Hepatocyte (in vitro differentiated cells): Measurements from ENCODE around the gene PCCA. TPM values are rescaled to one million over a fixed set of nuclear protein-coding genes. Genes with fewer than 3 reads are reported as not detected.

Experiments used
- DNase-seq: peaks from one replicate; pipeline ENCODE4 v3.0.0-alpha.2; 2016; ENCODE audit warnings: low spot score
- H2AFZ ChIP-seq: fragments of 200-600 bp; sonication (generic); 2 replicates; pipeline ENCODE4 v1.6.0; 2016; ENCODE audit warnings: antibody characterized with exemption, mild to moderate bottlenecking
- H3K27ac ChIP-seq: fragments of 200-600 bp; sonication (generic); 2 replicates; pipeline ENCODE4 v1.5.1; 2016; ENCODE audit warnings: mild to moderate bottlenecking
- H3K27me3 ChIP-seq: fragments of 200-600 bp; sonication (generic); 2 replicates; pipeline ENCODE4 v1.6.1; 2016
- H3K36me3 ChIP-seq: fragments of 200-600 bp; sonication (generic); replicated peaks from 2 replicates; pipeline ENCODE4 v1.5.1; 2016; ENCODE audit warnings: low read depth; ENCODE audit not compliant: insufficient read depth
- H3K4me1 ChIP-seq: fragments of 200-600 bp; sonication (generic); 2 replicates; pipeline ENCODE4 v1.5.1; 2016; ENCODE audit warnings: mild to moderate bottlenecking, moderate library complexity; ENCODE audit not compliant: insufficient read depth
- H3K4me2 ChIP-seq: fragments of 200-600 bp; sonication (generic); 2 replicates; pipeline ENCODE4 v1.6.0; 2016
- H3K4me3 ChIP-seq: fragments of 200-600 bp; sonication (generic); 2 replicates; pipeline ENCODE4 v1.5.1; 2016; ENCODE audit warnings: mild to moderate bottlenecking
- H3K79me2 ChIP-seq: fragments of 200-600 bp; sonication (generic); 2 replicates; pipeline ENCODE4 v1.6.0; 2017; ENCODE audit warnings: mild to moderate bottlenecking
- H3K9me2 ChIP-seq: fragments of 200-600 bp; sonication (generic); replicated peaks from 2 replicates; pipeline ENCODE4 v1.6.0; 2017; ENCODE audit warnings: mild to moderate bottlenecking; ENCODE audit not compliant: insufficient read depth
- H3K9me3 ChIP-seq: fragments of 200-600 bp; sonication (generic); 2 replicates; pipeline ENCODE4 v1.5.1; 2016; ENCODE audit warnings: low read depth, mild to moderate bottlenecking
- H4K20me1 ChIP-seq: fragments of 200-600 bp; sonication (generic); 2 replicates; pipeline ENCODE4 v1.6.0; 2016; ENCODE audit warnings: mild to moderate bottlenecking; ENCODE audit not compliant: insufficient read depth, poor library complexity, severe bottlenecking
- EZH2 ChIP-seq: fragments of 200-600 bp; sonication (generic); IDR thresholded peaks from 2 replicates; pipeline ENCODE4 v1.6.1; 2016; ENCODE audit warnings: antibody characterized with exemption, mild to moderate bottlenecking, borderline replicate concordance
- EZH2phosphoT487 ChIP-seq: fragments of 200-600 bp; sonication (generic); IDR thresholded peaks from one replicate; pipeline ENCODE4 v1.6.1; 2018; ENCODE audit warnings: antibody characterized with exemption, mild to moderate bottlenecking, low read depth, moderate library complexity; ENCODE audit not compliant: unreplicated experiment, severe bottlenecking
- WGBS: methylation state at CpG from one replicate; pipeline ENCODE4 v1.1.6; 2016; ENCODE audit warnings: low lambda C conversion rate; ENCODE audit errors: missing lambda C conversion rate; 5-methylcytosine and 5-hydroxymethylcytosine counted together
- polyA plus RNA-seq: library from polyadenylated mRNA; unstranded; fragments of >200 nt; fragmentation: Nextera tagmentation; extraction: Ambion mirVana; gene quantifications from 2 replicates; pipeline ENCODE4 v1.2.1, GENCODE V29; 2016
- total RNA-seq: library from RNA; depleted of rRNA; stranded (reverse); fragments of >200 nt; gene quantifications from 2 replicates; pipeline ENCODE4 v1.2.3, GENCODE V29; 2014
- TF ChIP-seq, protein P1 (sequence below): fragments of 200-600 bp; sonication (generic); IDR thresholded peaks from 2 replicates; pipeline ENCODE4 v1.5.1; 2016; ENCODE audit warnings: antibody characterized with exemption, mild to moderate bottlenecking; ENCODE audit not compliant: poor library complexity

The PCCA gene
- total and polyA plus RNA-seq, 2 experiments from 2014 or later: 23.6 to 28.2 TPM

DNA sequence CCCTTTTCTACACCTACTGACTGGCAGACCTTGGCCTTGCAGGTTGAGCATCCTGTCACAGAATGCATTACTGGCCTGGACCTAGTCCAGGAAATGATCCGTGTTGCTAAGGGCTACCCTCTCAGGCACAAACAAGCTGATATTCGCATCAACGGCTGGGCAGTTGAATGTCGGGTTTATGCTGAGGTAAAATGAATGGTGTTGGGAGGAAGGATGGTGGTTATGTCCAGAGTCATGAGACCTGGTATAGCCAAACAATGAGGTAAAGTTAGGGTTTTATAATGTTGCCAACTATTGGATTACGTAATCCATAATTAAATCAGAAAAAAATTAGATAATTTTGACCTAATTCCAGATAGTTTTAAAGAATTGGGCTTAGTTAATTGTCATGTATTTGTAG lies 212.5 kb downstream of the PCCA start:
- 93% methylated on average over 5 of the region's 5 CpGs for WGBS
- no peaks in the 10 kb centered on the region for H3K79me2 ChIP-seq
- H2AFZ ChIP-seq: no peak overlapping the region
- no peaks in the 10 kb centered on the region for H3K4me1 ChIP-seq
- no peak for TF ChIP-seq EZH2phosphoT487
- TF ChIP-seq EZH2: no peak
- TF ChIP-seq, protein P1, sequence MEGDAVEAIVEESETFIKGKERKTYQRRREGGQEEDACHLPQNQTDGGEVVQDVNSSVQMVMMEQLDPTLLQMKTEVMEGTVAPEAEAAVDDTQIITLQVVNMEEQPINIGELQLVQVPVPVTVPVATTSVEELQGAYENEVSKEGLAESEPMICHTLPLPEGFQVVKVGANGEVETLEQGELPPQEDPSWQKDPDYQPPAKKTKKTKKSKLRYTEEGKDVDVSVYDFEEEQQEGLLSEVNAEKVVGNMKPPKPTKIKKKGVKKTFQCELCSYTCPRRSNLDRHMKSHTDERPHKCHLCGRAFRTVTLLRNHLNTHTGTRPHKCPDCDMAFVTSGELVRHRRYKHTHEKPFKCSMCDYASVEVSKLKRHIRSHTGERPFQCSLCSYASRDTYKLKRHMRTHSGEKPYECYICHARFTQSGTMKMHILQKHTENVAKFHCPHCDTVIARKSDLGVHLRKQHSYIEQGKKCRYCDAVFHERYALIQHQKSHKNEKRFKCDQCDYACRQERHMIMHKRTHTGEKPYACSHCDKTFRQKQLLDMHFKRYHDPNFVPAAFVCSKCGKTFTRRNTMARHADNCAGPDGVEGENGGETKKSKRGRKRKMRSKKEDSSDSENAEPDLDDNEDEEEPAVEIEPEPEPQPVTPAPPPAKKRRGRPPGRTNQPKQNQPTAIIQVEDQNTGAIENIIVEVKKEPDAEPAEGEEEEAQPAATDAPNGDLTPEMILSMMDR: no peak
- no peak overlapping the region for H3K4me3 ChIP-seq
- H3K27me3 ChIP-seq: no peaks in the 10 kb centered on the region
- H3K4me2 ChIP-seq: no peak overlapping the region
- H3K36me3 ChIP-seq: no peaks in the 10 kb centered on the region
- no peak overlapping the region for H3K27ac ChIP-seq
- H3K9me2 ChIP-seq: no peaks in the 10 kb centered on the region
- H4K20me1 ChIP-seq: no peaks in the 10 kb centered on the region
- H3K9me3 ChIP-seq: no peaks in the 10 kb centered on the region
- no peak for DNase-seq

GRCh38 chr13:100302391-100302790 lies 213.5 kb downstream of the PCCA start:
- Histone ChIP-seq H3K4me1 (no peaks in the 10 kb centered on the region), H3K79me2 (no peaks in the 10 kb centered on the region), H3K27ac (no peak overlapping the region), H3K4me3 (no peak overlapping the region), H3K9me3 (no peaks in the 10 kb centered on the region), H3K4me2 (no peak overlapping the region), H4K20me1 (no peaks in the 10 kb centered on the region), H3K36me3 (no peaks in the 10 kb centered on the region), H3K27me3 (no peaks in the 10 kb centered on the region), H2AFZ (no peak overlapping the region), H3K9me2 (no peaks in the 10 kb centered on the region)
- DNase-seq: no peak
- TF ChIP-seq, protein P1: no peak
- TF ChIP-seq EZH2 (no peak), EZH2phosphoT487 (no peak)
- WGBS: 72% methylated on average over 2 of the region's 2 CpGs

DNA sequence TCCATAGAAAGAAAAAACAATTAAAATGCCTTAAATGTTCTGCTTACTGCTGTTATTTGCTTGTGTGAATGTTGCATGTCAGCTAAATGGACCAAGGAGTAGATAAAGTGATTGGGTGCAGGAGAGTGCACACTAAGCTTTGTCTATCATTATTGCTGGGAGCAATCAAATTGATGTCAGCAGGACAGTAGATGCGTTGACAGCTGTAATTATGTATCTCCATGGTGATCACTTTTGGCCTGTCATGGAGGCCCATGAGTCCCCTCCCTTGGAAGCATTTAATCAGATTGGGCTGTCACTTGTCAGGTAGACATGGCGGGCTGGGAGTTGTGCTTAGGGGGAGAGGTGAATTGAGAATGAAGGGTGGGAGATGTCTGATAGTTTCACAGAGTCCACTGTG lies 215.3 kb downstream of the PCCA start:
- 98% methylated on average over 2 of the region's 2 CpGs for WGBS
- TF ChIP-seq, protein P1: no peak
- TF ChIP-seq EZH2 (no peak), EZH2phosphoT487 (no peak)
- Histone ChIP-seq H3K36me3 (no peaks in the 10 kb centered on the region), H2AFZ (no peak overlapping the region), H3K4me1 (no peaks in the 10 kb centered on the region), H3K4me2 (no peak overlapping the region), H3K4me3 (no peak overlapping the region), H3K27me3 (no peaks in the 10 kb centered on the region), H3K79me2 (no peaks in the 10 kb centered on the region), H3K27ac (no peak overlapping the region), H3K9me2 (no peaks in the 10 kb centered on the region), H4K20me1 (no peaks in the 10 kb centered on the region), H3K9me3 (no peaks in the 10 kb centered on the region)
- no peak for DNase-seq

DNA sequence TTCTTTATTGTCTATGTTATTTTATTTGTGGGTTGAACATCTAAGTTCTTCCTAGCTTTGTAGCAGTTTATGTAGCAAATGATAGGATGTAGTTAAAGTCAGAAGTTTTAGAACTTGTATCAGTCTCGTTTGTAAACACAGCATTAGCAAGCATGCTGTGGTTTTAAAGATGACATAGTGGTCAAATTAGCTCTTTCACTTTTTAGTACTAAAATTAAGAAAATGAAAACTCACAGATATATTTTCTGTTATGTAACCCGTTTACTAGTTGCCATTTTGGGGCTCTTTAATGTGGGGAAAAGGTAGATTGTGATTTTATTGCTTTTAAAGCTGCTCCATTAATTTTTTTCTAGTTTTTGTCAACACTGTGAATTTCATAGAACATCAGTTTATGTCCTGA lies 216.5 kb downstream of the PCCA start:
- TF ChIP-seq EZH2: no peak
- no peaks in the 10 kb centered on the region for H3K4me1 ChIP-seq
- H3K9me3 ChIP-seq: no peaks in the 10 kb centered on the region
- H3K9me2 ChIP-seq: no peaks in the 10 kb centered on the region
- H4K20me1 ChIP-seq: no peaks in the 10 kb centered on the region
- H3K27ac ChIP-seq: no peak overlapping the region
- 67% methylated on average over 2 of the region's 2 CpGs for WGBS
- no peaks in the 10 kb centered on the region for H3K27me3 ChIP-seq
- H3K4me2 ChIP-seq: no peak overlapping the region
- no peak for DNase-seq
- no peaks in the 10 kb centered on the region for H3K79me2 ChIP-seq
- no peak overlapping the region for H3K4me3 ChIP-seq
- H3K36me3 ChIP-seq: no peaks in the 10 kb centered on the region
- H2AFZ ChIP-seq: no peak overlapping the region
